Glutamatergic neuron (in vitro differentiated cells): ENCODE data around the gene CAMTA1. TPM values are rescaled to one million over a fixed set of nuclear protein-coding genes. Genes with fewer than 3 reads are reported as not detected.

Source experiments
- DNase-seq: peaks from one replicate; pipeline ENCODE4 v3.0.0; 2022
- H3K27ac Mint-ChIP-seq: one replicate; pipeline ENCODE4 v1.8.0; 2020; ENCODE audit warnings: mild to moderate bottlenecking, mixed read lengths, inconsistent platforms; ENCODE audit not compliant: unreplicated experiment
- H3K27me3 Mint-ChIP-seq: one replicate; pipeline ENCODE4 v1.8.0; 2020; ENCODE audit warnings: mild to moderate bottlenecking, moderate library complexity, mixed read lengths, inconsistent platforms; ENCODE audit not compliant: unreplicated experiment
- H3K36me3 Mint-ChIP-seq: one replicate; pipeline ENCODE4 v1.8.0; 2020; ENCODE audit warnings: mild to moderate bottlenecking, mixed read lengths, inconsistent platforms; ENCODE audit not compliant: unreplicated experiment
- H3K4me1 Mint-ChIP-seq: one replicate; pipeline ENCODE4 v1.8.0; 2020; ENCODE audit warnings: mild to moderate bottlenecking, low read depth, mixed read lengths, inconsistent platforms; ENCODE audit not compliant: unreplicated experiment
- H3K4me3 Mint-ChIP-seq: one replicate; pipeline ENCODE4 v1.8.0; 2020; ENCODE audit warnings: mild to moderate bottlenecking, mixed read lengths, inconsistent platforms; ENCODE audit not compliant: unreplicated experiment
- H3K9me3 Mint-ChIP-seq: one replicate; pipeline ENCODE4 v1.8.0; 2020; ENCODE audit warnings: mild to moderate bottlenecking, moderate library complexity, mixed read lengths, inconsistent platforms; ENCODE audit not compliant: unreplicated experiment
- total RNA-seq: library from RNA; stranded (reverse); fragmentation: NEBNext Ultra II Directional; extraction: Animal tissue kit (Norgen Biotek cat#: 25700); gene quantifications from one replicate; pipeline ENCODE4 v1.2.1, GENCODE V29; 2021; ENCODE audit not compliant: unreplicated experiment
- TF ChIP-seq, protein P1 (sequence below): fragments of 200-600 bp; sonication (generic); IDR thresholded peaks from one replicate; pipeline ENCODE4 v1.5.0; 2021; ENCODE audit not compliant: partially characterized antibody, unreplicated experiment

The CAMTA1 gene
- total RNA-seq, 1 donor from 2014 or later: 77.2 TPM

DNA sequence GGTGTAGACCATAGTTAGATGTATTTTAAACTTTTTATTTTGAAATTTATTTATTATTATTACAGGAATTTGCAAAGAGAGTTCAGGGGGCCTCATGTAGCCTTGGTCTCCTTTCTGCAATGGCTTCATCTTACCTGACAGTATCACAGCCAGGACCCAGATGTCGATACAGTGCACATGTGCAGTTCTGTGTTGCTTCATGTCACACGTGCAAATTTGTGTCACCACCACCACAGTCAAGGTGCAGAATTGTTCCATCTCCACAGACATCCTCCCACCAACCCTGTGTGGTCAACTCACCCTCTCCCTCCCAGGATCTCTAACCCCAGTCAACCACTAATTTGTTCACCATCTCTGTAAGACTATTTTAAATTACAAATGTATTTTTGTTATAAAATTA lies 184.5 kb downstream of the CAMTA1 start:
- no peak overlapping the region for H3K4me3 Mint-ChIP-seq
- TF ChIP-seq, protein P1, sequence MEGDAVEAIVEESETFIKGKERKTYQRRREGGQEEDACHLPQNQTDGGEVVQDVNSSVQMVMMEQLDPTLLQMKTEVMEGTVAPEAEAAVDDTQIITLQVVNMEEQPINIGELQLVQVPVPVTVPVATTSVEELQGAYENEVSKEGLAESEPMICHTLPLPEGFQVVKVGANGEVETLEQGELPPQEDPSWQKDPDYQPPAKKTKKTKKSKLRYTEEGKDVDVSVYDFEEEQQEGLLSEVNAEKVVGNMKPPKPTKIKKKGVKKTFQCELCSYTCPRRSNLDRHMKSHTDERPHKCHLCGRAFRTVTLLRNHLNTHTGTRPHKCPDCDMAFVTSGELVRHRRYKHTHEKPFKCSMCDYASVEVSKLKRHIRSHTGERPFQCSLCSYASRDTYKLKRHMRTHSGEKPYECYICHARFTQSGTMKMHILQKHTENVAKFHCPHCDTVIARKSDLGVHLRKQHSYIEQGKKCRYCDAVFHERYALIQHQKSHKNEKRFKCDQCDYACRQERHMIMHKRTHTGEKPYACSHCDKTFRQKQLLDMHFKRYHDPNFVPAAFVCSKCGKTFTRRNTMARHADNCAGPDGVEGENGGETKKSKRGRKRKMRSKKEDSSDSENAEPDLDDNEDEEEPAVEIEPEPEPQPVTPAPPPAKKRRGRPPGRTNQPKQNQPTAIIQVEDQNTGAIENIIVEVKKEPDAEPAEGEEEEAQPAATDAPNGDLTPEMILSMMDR: no peak
- no peaks in the 10 kb centered on the region for H3K36me3 Mint-ChIP-seq
- H3K27me3 Mint-ChIP-seq: peaks cover 13% of the 10 kb centered on the region
- DNase-seq: no peak
- no peak overlapping the region for H3K27ac Mint-ChIP-seq
- H3K4me1 Mint-ChIP-seq: peaks cover 13% of the 10 kb centered on the region
- H3K9me3 Mint-ChIP-seq: peaks cover 10% of the 10 kb centered on the region

DNA sequence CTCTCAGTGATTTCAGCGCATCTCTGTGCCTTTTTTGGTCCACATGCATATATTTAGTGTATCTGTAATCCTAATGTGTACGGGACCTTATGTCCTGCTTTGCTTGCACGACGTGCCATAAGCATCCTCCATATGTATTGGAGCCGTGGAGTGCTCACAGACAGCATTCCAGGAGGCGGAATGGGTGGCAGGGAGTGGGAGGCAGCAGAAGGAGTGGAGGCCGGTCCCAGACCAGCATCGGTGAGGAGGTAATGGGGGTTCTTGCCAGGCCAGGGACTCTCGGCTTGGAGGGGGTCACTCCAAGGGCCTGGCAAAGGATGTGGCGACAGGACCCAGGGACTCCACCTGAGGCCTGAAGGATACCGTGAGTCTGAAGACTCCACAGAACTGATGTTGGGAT lies 185.0 kb downstream of the CAMTA1 start:
- Mint-ChIP-seq H3K27me3 (peaks cover 9% of the 10 kb centered on the region), H3K4me1 (peaks cover 8% of the 10 kb centered on the region), H3K36me3 (no peaks in the 10 kb centered on the region), H3K4me3 (no peak overlapping the region), H3K9me3 (peaks cover 6% of the 10 kb centered on the region), H3K27ac (no peak overlapping the region)
- DNase-seq: no peak
- TF ChIP-seq, protein P1: no peak

GRCh38 chr1:6971048-6971447 lies 185.8 kb downstream of the CAMTA1 start:
- H3K27me3 Mint-ChIP-seq: peaks cover 8% of the 10 kb centered on the region
- peaks cover 4% of the 10 kb centered on the region for H3K36me3 Mint-ChIP-seq
- H3K4me1 Mint-ChIP-seq: peaks cover 4% of the 10 kb centered on the region
- no peak overlapping the region for H3K4me3 Mint-ChIP-seq
- peaks cover 4% of the 10 kb centered on the region for H3K9me3 Mint-ChIP-seq
- TF ChIP-seq, protein P1: no peak
- no peak overlapping the region for H3K27ac Mint-ChIP-seq
- no peak for DNase-seq

- no peak overlapping the region for H3K27ac Mint-ChIP-seq
- peaks cover 4% of the 10 kb centered on the region for H3K4me1 Mint-ChIP-seq
- no peak overlapping the region for H3K4me3 Mint-ChIP-seq
- TF ChIP-seq, protein P1: no peak
- H3K36me3 Mint-ChIP-seq: peaks cover 8% of the 10 kb centered on the region
- peaks cover 2% of the 10 kb centered on the region for H3K9me3 Mint-ChIP-seq
- peaks cover 7% of the 10 kb centered on the region for H3K27me3 Mint-ChIP-seq
- no peak for DNase-seq
These were observed 186.4 kb downstream of the CAMTA1 start for GRCh38 chr1:6971699-6972098.

DNA sequence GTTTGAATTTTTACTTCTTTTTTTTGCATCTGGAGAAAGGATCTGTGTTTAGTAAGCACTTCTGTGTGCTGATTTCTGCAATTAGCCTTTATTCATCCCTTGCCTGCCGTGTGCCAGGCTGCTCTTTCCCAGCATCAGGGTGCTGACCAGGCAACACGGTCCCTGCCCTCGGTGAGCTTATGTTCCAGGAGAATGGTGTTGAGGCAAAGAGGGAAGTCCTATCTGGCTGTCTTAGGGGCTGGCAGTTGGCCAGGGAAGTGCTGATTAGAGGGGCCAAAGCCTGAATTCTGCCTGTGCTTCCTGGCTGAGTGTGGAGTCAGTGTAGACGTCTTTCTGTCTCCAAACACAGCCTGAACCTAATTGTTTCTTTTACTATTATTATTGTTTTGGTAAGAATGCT lies 187.1 kb downstream of the CAMTA1 start:
- H3K4me1 Mint-ChIP-seq: peaks cover 4% of the 10 kb centered on the region
- TF ChIP-seq, protein P1: no peak
- H3K27ac Mint-ChIP-seq: no peak overlapping the region
- DNase-seq: no peak
- peaks cover 8% of the 10 kb centered on the region for H3K36me3 Mint-ChIP-seq
- peaks cover 7% of the 10 kb centered on the region for H3K27me3 Mint-ChIP-seq
- H3K9me3 Mint-ChIP-seq: peaks cover 2% of the 10 kb centered on the region
- no peak overlapping the region for H3K4me3 Mint-ChIP-seq
